ENCODE measurements around the gene FOXK1. TPM values are rescaled to one million over a fixed set of nuclear protein-coding genes. Genes with fewer than 3 reads are reported as not detected.

FOXK1 gene
- total RNA-seq, 2 experiments from 2014 or later, result 38.5 to 39.6 TPM

GRCh38 chr7:4729266-4729665 lies 47.2 kb downstream of the FOXK1 start:
- ChIA-PET POLR2A (interaction anchor here (0.6 kb wide), 1 partner anchor 117 kb away, joined by 3 read pairs; no protein-coding TSS in a partner anchor), CTCF (interaction anchor here (1.8 kb wide), 1 partner anchor 88 kb away, joined by 5 read pairs; no protein-coding TSS in a partner anchor)
- H3K9me3 Mint-ChIP-seq, result no peaks in the 10 kb centered on the region
- H3K27me3 Mint-ChIP-seq, result no peaks in the 10 kb centered on the region
- peaks cover 20% of the 10 kb centered on the region for H3K36me3 Mint-ChIP-seq (ENCODE audit: low read depth)
- no peak for TF ChIP-seq CTCF (IDR thresholded peaks at IDR 0.05)
- intact Hi-C loops (cut with micrococcal nuclease), result no loop called here
- no peak overlapping the region for H3K4me3 Mint-ChIP-seq
- no peak for ATAC-seq
- H3K27ac Mint-ChIP-seq, result no peak overlapping the region
- H3K4me1 Mint-ChIP-seq (ENCODE audit: low read depth), result peaks cover 65% of the 10 kb centered on the region
- no peak for DNase-seq

- Mint-ChIP-seq H3K27me3 (no peaks in the 10 kb centered on the region), H3K4me1 (ENCODE audit: low read depth) (peaks cover 63% of the 10 kb centered on the region), H3K36me3 (ENCODE audit: low read depth) (peaks cover 20% of the 10 kb centered on the region), H3K9me3 (no peaks in the 10 kb centered on the region), H3K4me3 (peak overlapping the region; percentile 29), H3K27ac (peak overlapping the region; percentile 30)
- intact Hi-C loops (cut with micrococcal nuclease), result no loop called here
- no peak for DNase-seq
- POLR2A ChIA-PET, result interaction anchor here (0.9 kb wide), 2 partner anchors 11 to 15 kb away, joined by 4 read pairs; no protein-coding TSS in a partner anchor
- CTCF ChIA-PET, result interaction anchor here (1.8 kb wide), 1 partner anchor 89 kb away, joined by 5 read pairs; no protein-coding TSS in a partner anchor
- no peak for ATAC-seq
- no peak for TF ChIP-seq CTCF (IDR thresholded peaks at IDR 0.05)
These were observed 48.2 kb downstream of the FOXK1 start for GRCh38 chr7:4730276-4730675.

- POLR2A ChIA-PET, result interaction anchor here (0.8 to 0.9 kb wide), 2 partner anchors 14 to 90 kb away, joined by 3 to 4 read pairs; no protein-coding TSS in a partner anchor
- H3K27ac Mint-ChIP-seq, result peak overlapping the region; percentile 30
- H3K4me3 Mint-ChIP-seq, result peak overlapping the region; percentile 29
- CTCF ChIA-PET, result interaction anchor here (1.8 kb wide), 1 partner anchor 89 kb away, joined by 5 read pairs; no protein-coding TSS in a partner anchor
- intact Hi-C loops (cut with micrococcal nuclease), result no loop called here
- no peaks in the 10 kb centered on the region for H3K9me3 Mint-ChIP-seq
- H3K4me1 Mint-ChIP-seq (ENCODE audit: low read depth), result peaks cover 57% of the 10 kb centered on the region
- no peak for TF ChIP-seq CTCF (IDR thresholded peaks at IDR 0.05)
- ATAC-seq, result no peak
- no peaks in the 10 kb centered on the region for H3K27me3 Mint-ChIP-seq
- peaks cover 16% of the 10 kb centered on the region for H3K36me3 Mint-ChIP-seq (ENCODE audit: low read depth)
- DNase-seq, result peak; percentile 30
These were observed 48.9 kb downstream of the FOXK1 start for GRCh38 chr7:4730971-4731370.

- ChIA-PET POLR2A (interaction anchor here (4.3 kb wide), 1 partner anchor 13 kb away, joined by 28 read pairs; no protein-coding TSS in a partner anchor), CTCF (no interaction called here)
- H3K4me3 Mint-ChIP-seq, result no peak overlapping the region
- H3K27me3 Mint-ChIP-seq, result no peaks in the 10 kb centered on the region
- DNase-seq (no peak), ATAC-seq (no peak)
- H3K27ac Mint-ChIP-seq, result peak overlapping the region; percentile 42
- TF ChIP-seq CTCF (IDR thresholded peaks at IDR 0.05), result no peak
- peaks cover 51% of the 10 kb centered on the region for H3K4me1 Mint-ChIP-seq (ENCODE audit: low read depth)
- H3K36me3 Mint-ChIP-seq (ENCODE audit: low read depth), result peaks cover 16% of the 10 kb centered on the region
- intact Hi-C loops (cut with micrococcal nuclease), result no loop called here
- no peaks in the 10 kb centered on the region for H3K9me3 Mint-ChIP-seq
These were observed 49.7 kb downstream of the FOXK1 start for GRCh38 chr7:4731803-4732202.

- Mint-ChIP-seq H3K4me1 (ENCODE audit: low read depth) (peaks cover 61% of the 10 kb centered on the region), H3K27me3 (no peaks in the 10 kb centered on the region), H3K9me3 (no peaks in the 10 kb centered on the region), H3K36me3 (ENCODE audit: low read depth) (peaks cover 27% of the 10 kb centered on the region), H3K27ac (peak overlapping the region; percentile 64), H3K4me3 (peak overlapping the region; percentile 34)
- ATAC-seq (peak; percentile 32), DNase-seq (peak; percentile 61)
- CTCF ChIA-PET, result interaction anchor here (0.9 to 2.4 kb wide), 7 partner anchors 10 to 149 kb away, joined by 3 to 8 read pairs (median 4); partner anchors contain the start of gene RADIL
- TF ChIP-seq CTCF (IDR thresholded peaks at IDR 0.05), result no peak
- POLR2A ChIA-PET, result interaction anchor here (1.0 to 4.3 kb wide), 6 partner anchors 9 to 53 kb away, joined by 3 to 28 read pairs (median 4); partner anchors contain the start of gene AP5Z1
- intact Hi-C loops (cut with micrococcal nuclease), result no loop called here
These were observed 51.9 kb downstream of the FOXK1 start for GRCh38 chr7:4733936-4734528.
